ENCODE data around the gene CHCHD6.

DNA sequence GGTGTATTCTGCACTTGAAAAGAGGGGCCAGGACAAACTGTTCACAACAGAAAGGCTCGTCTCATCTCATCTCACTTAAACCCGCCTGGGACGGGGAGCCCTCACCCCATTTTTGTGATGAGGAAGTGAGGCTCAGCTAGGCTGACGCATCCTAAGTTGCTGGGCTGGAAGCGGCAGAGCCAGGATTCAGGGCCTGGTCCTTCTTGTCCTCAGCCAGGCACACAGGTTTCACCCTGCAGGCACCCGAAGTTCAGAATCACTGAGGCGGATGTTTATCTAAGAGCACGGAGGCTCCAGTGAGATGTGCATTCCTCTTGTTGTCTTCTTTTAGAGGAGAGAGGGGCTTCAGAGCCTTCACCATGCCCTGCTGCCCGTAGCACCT, 227.8 kb downstream of the CHCHD6 start:
- TF ChIP-seq CTCF (IDR thresholded peaks at IDR 0.05) (no peak), POLR2A (IDR thresholded peaks at IDR 0.05) (no peak), POLR2AphosphoS5 (IDR thresholded peaks at IDR 0.05) (no peak), EP300 (IDR thresholded peaks at IDR 0.05) (no peak)
